GM19351 (cell line): ENCODE results near the gene ACE.

Experiments used
- ATAC-seq: cut with Tn5 transposase; IDR thresholded peaks from one replicate; pipeline ENCODE4 v1.9.1; 2021; ENCODE audit warnings: mild to moderate bottlenecking, moderate library complexity; ENCODE audit not compliant: unreplicated experiment

ACE gene

GRCh38 chr17:63534078-63534570 lies 57.3 kb downstream of the ACE start:
- ATAC-seq, result no peak

- no peak for ATAC-seq
Measured at GRCh38 chr17:63534816-63535455, 58.1 kb downstream of the ACE start.

GRCh38 chr17:63535640-63536039 lies 58.8 kb downstream of the ACE start:
- no peak for ATAC-seq

- ATAC-seq, result no peak
Measured at GRCh38 chr17:63537001-63537400, 60.1 kb downstream of the ACE start.

- ATAC-seq, result no peak
Measured at GRCh38 chr17:63537991-63538692, 61.3 kb downstream of the ACE start.

- ATAC-seq, result no peak
Measured at GRCh38 chr17:63538693-63539595, 62.1 kb downstream of the ACE start.

GRCh38 chr17:63540590-63540989 lies 63.7 kb downstream of the ACE start:
- no peak for ATAC-seq

- ATAC-seq, result no peak
Measured at GRCh38 chr17:63542218-63542545, 65.3 kb downstream of the ACE start.

GRCh38 chr17:63542942-63543821 lies 66.3 kb downstream of the ACE start:
- ATAC-seq, result no peak

- no peak for ATAC-seq
Measured at GRCh38 chr17:63543822-63544420, 67.1 kb downstream of the ACE start.

GRCh38 chr17:63544467-63545301 lies 67.8 kb downstream of the ACE start:
- no peak for ATAC-seq

GRCh38 chr17:63546308-63547082 lies 69.6 kb downstream of the ACE start:
- ATAC-seq, result no peak

GRCh38 chr17:63547083-63547523 lies 70.2 kb downstream of the ACE start:
- no peak for ATAC-seq
